HG02938 (cell line): ENCODE data around the gene STARD5.
"Not testable (repeated sequence)": the region's sequence is repeated elsewhere in the genome, so short reads cannot be mapped to it uniquely, and the experiment has no call there.

ENCODE experiments used
- ATAC-seq: cut with Tn5 transposase; IDR thresholded peaks from one replicate; pipeline ENCODE4 v1.9.1; 2021; ENCODE audit warnings: mild to moderate bottlenecking, moderate library complexity; ENCODE audit not compliant: unreplicated experiment

STARD5 gene, protein sequence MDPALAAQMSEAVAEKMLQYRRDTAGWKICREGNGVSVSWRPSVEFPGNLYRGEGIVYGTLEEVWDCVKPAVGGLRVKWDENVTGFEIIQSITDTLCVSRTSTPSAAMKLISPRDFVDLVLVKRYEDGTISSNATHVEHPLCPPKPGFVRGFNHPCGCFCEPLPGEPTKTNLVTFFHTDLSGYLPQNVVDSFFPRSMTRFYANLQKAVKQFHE

GRCh38 chr15:81323944-81324881 lies at the start of gene STARD5:
Gene STARD5, minus strand, starts transcription at chr15:81324141. Its CDS starts 42 bp downstream, at chr15:81324099.
- peak; percentile 99 for ATAC-seq

GRCh38 chr15:81373176-81373575 lies 49.2 kb upstream of the STARD5 start:
- ATAC-seq: no peak

DNA sequence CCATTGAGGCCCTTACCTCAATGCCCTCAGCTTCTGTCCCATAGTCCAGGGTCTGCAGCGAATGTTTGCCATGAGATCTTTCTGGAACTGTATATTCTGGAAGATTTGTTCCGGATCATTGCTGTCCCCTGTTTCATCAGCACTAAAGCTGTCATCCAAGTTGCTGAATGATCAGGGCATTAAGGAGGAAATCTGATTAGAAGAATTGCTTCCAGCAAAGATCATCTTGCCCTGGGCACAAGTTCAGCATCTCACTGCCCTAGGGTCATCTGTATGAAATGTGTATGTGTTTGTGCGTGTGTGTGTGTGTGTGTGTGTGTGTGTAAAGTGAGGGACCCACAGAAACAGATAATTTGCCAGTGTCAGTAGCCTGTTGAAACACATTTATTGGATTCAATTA lies 48.6 kb upstream of the STARD5 start:
- ATAC-seq: no peak

DNA sequence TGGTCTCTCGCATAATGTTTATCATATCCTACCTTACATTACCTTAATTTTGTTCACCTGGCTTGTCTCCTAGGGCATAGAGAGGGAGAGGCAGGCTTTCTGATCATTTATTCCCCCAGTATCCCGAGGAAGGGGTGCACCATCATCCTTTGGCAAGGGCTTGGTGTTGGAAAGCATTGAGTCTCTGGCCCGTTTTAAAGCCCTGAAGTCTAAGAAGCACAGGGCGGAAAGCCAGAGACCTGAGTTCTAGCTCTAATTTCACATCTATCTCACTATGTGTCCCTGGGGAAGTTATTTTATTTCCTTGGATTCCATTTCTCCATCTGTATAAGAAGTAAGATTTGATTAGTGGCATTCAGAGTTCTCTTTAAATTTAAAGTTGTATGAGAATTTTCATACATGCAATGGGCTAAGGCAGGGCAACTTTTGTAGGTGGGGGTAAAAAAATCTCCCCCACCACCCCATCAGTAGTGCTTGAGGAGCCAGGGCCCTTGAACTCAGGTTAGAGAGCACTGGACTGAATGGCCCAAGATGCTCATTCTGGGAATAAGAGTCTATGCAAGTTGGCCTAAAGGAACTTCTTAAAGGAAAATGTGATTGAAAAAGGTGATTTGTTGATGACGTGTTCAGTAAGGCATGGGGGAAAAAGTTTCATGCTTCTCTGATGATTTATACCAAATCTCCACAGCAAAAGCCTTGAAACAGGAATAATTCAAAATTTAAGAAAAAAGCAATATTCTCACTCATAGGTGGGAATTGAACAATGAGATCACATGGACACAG lies 40.0 kb upstream of the STARD5 start:
- ATAC-seq: no peak

- ATAC-seq: no peak
Measured at GRCh38 chr15:81363276-81363675, 39.3 kb upstream of the STARD5 start.

GRCh38 chr15:81362790-81363189 lies 38.8 kb upstream of the STARD5 start:
- no peak for ATAC-seq

DNA sequence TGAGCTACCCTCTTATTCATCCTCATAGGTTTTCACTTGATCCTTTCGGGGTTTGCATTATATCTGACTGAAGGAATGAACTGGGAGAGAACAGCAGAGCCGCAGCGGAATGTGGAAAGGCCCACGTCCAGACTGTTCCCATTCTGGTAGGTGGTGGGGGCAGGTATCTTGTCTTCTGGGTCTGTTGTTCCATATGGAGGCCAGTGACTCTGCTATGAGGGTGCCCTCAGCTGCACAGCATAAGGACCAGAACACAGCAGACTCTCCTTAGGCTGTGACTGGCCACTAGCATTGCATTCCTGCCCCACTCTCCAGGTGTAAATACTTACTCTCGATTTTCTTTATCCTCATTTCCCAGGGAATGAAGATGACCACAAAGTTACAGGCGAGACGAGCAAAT lies 38.0 kb upstream of the STARD5 start:
- no peak for ATAC-seq

DNA sequence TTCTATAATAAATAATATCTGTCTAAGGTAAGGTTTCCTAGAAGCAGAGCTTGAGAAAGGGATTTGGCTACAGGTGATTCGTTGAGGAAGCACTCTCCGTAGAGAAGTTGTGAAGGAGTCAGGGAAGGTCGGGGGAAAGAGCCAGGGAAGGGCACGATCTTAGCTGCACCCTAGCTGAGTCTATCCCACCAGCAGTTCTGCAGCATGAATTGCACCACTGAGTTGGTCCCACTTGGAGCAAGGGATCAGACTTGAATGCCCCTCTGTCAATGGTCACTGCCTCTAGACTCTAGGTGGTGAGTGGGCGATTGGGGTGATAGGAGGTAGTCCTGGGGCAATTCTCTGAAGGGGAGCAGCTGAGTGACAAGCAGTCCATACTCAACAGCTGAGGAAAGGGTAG lies 36.5 kb upstream of the STARD5 start:
- no peak for ATAC-seq

DNA sequence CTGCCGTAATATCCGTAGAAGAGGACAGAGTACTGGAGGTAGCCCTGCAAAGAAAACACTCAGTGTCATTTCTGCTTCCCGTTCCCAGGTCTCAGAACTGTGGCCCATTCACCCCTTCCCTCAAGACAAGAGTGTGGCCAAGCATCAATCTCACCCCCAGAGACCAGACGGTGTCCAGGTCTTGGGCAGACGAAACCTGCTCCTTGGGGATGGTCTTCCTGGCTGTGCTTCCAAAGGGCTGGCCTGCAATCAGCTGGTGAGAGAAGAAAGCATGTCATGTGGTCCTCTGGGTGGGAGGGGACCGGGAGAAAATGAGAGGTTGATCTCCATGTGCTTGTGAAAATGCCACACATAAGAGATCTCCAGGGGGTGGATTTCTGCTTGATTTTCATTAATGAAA lies 34.3 kb upstream of the STARD5 start:
- no peak for ATAC-seq

GRCh38 chr15:81357180-81357686 lies 33.3 kb upstream of the STARD5 start:
- ATAC-seq: no peak

GRCh38 chr15:81356252-81356651 lies 32.3 kb upstream of the STARD5 start:
- no peak for ATAC-seq

DNA sequence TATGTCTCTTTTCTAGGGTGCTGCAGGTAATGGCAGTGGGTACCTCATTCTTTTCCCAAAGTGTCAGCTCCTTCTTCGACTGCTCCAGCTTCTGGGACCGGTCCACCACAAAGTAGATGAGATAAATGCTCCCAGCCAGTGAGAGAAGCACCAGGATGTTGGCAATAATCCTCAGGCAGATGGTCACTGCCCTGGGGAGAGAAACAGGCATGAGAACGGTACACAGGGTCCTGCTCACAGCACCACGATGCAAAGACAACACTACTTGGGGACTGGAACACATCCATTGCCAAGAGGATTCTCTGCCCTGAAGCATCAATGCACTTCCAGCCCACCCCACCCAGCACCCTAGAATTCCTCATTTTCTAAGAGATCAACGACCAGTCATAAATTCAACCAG lies 27.7 kb upstream of the STARD5 start:
- ATAC-seq: no peak

GRCh38 chr15:81349271-81349670 lies 25.3 kb upstream of the STARD5 start:
- ATAC-seq: no peak

DNA sequence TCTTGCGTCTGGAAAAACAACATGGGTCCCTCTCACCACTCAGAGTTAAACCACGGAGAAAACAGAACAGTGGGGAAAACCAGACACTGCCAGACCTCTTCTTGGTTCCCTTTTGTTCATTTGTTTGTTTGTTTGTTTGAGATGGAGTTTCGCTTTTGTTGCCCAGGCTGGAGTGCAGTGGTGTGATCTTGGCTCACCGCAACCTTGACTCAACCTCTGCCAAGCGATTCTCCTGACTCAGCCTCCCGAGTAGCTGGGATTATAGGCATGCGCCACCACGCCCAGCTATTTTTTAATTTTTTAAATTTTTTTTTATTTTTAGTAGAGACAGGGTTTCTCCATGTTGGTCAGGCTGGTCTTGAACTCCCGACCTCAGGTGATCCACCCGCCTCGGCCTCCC lies 24.8 kb upstream of the STARD5 start:
- not testable (repeated sequence) for ATAC-seq

- no peak for ATAC-seq
Measured at GRCh38 chr15:81347910-81348309, 24.0 kb upstream of the STARD5 start.

- no peak for ATAC-seq
Measured at GRCh38 chr15:81346611-81347010, 22.7 kb upstream of the STARD5 start.

DNA sequence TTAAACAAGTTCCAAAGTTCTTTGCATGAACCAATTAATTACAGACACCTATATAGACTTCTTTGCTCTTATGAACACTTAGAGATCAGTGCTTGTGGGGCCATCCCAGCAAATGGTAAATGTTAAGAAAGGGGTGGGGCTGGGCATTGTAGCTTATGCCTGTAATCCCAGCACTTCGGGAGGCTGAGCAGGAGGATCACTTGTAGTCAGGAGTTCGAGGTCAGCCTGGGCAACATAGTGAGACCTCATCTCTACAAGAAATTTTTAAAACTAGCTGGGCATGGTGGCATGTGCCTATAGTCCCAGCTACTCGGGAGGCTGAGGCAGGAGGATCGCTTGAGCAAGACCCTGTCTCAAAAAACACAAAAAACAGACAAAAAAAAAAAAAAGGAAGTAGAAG lies 19.4 kb upstream of the STARD5 start:
- no peak for ATAC-seq

- no peak for ATAC-seq
Measured at GRCh38 chr15:81341351-81341750, 17.4 kb upstream of the STARD5 start.

DNA sequence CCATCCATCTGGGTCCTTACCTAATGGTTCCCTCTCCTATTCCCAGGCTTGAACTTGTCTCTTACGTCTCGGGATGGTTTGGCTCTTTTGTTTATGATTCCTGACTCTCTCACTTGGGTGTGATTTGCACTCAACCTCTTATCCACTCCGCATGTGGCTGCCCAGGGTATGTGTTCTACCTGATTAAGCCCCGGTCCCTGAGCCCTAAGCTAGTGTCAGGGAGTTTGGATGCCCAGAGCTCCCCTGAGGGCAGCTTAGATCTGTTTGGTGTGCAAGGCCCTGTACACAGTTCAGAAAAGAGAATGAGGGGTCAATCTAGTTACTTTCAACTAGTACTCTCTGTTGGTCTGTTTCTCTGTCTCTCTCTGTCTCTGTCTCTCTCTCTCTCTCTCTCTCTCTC lies 15.9 kb upstream of the STARD5 start:
- ATAC-seq: no peak

DNA sequence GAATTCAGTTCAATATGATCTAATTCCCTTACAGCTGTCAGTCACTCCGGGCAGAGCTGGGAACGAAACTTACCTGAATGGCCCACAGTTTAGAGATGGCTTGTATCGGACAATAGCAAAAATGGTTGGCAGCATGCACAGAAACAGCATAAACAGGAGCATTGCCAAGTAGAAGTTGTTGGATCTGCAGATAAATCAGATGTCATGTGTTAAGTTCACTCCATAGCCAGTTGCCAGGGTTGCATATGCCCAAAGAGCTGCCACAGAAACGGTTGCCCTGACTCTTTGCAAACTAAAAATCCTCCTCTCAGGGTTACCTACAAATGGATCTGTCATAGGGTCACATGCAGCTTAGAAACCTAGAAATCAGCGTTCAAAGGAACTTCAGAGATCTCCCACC lies 15.4 kb upstream of the STARD5 start:
- no peak for ATAC-seq
